Measurements from ENCODE around the gene LMO7.
"Not testable (repeated sequence)": the region's sequence is repeated elsewhere in the genome, so short reads cannot be mapped to it uniquely, and the experiment has no call there.

LMO7 gene

GRCh38 chr13:75739244-75739868 lies 103.2 kb downstream of the LMO7 start:
- no peaks in the 10 kb centered on the region for H3K79me2 ChIP-seq (ENCODE audit: control insufficient read depth, insufficient read depth, low read length)
- no peaks in the 10 kb centered on the region for H3K4me1 ChIP-seq (ENCODE audit: control insufficient read depth, low read depth, low read length)
- H3K56ac ChIP-seq (ENCODE audit: low read length), result no peak overlapping the region
- no peak for DNase-seq
- H3K4me3 ChIP-seq (ENCODE audit: low read length), result no peak overlapping the region
- no peak overlapping the region for H3K23ac ChIP-seq (ENCODE audit: low read length)
- no peak overlapping the region for H2AK5ac ChIP-seq (ENCODE audit: low read length)
- H4K8ac ChIP-seq (ENCODE audit: low read depth, low read length), result no peak overlapping the region
- H3K27ac ChIP-seq (ENCODE audit: low read depth, low read length), result no peak overlapping the region
- no peak overlapping the region for H2BK5ac ChIP-seq (ENCODE audit: low read length)
- no peak overlapping the region for H3K18ac ChIP-seq (ENCODE audit: low read length)
- no CpG with 5 or more reads among the region's 2 CpGs for WGBS (ENCODE audit: extremely low coverage, insufficient coverage, low lambda C conversion rate)
- no peaks in the 10 kb centered on the region for H3K79me1 ChIP-seq (ENCODE audit: low read length)
- no peak overlapping the region for H3K4ac ChIP-seq (ENCODE audit: low read depth, low read length)
- H3K4me2 ChIP-seq (ENCODE audit: low read length), result no peak overlapping the region
- H3K9ac ChIP-seq (ENCODE audit: low read length), result no peak overlapping the region
- H2BK15ac ChIP-seq (replicated peaks; ENCODE audit: low read depth), result no peak overlapping the region
- H3K36me3 ChIP-seq (ENCODE audit: control insufficient read depth, insufficient read depth, low read length), result no peaks in the 10 kb centered on the region
- H2BK120ac ChIP-seq (ENCODE audit: low read depth, low read length), result no peak overlapping the region
- no peaks in the 10 kb centered on the region for H3K27me3 ChIP-seq (ENCODE audit: insufficient read depth, low read length, poor library complexity)
- H4K5ac ChIP-seq (ENCODE audit: low read length), result no peak overlapping the region

GRCh38 chr13:75740031-75740430 lies 103.9 kb downstream of the LMO7 start:
- Histone ChIP-seq H3K4ac (ENCODE audit: low read depth, low read length) (no peak overlapping the region), H2BK5ac (ENCODE audit: low read length) (no peak overlapping the region), H3K79me2 (ENCODE audit: control insufficient read depth, insufficient read depth, low read length) (no peaks in the 10 kb centered on the region), H2AK5ac (ENCODE audit: low read length) (no peak overlapping the region), H3K4me1 (ENCODE audit: control insufficient read depth, low read depth, low read length) (no peaks in the 10 kb centered on the region), H3K9ac (ENCODE audit: low read length) (no peak overlapping the region), H3K27ac (ENCODE audit: low read depth, low read length) (no peak overlapping the region), H3K27me3 (ENCODE audit: insufficient read depth, low read length, poor library complexity) (no peaks in the 10 kb centered on the region), H3K23ac (ENCODE audit: low read length) (no peak overlapping the region), H3K18ac (ENCODE audit: low read length) (no peak overlapping the region), H3K36me3 (ENCODE audit: control insufficient read depth, insufficient read depth, low read length) (no peaks in the 10 kb centered on the region), H4K5ac (ENCODE audit: low read length) (no peak overlapping the region), H3K4me3 (ENCODE audit: low read length) (no peak overlapping the region), H2BK120ac (ENCODE audit: low read depth, low read length) (no peak overlapping the region), H4K8ac (ENCODE audit: low read depth, low read length) (no peak overlapping the region), H2BK15ac (replicated peaks; ENCODE audit: low read depth) (no peak overlapping the region), H3K79me1 (ENCODE audit: low read length) (no peaks in the 10 kb centered on the region), H3K4me2 (ENCODE audit: low read length) (no peak overlapping the region), H3K56ac (ENCODE audit: low read length) (no peak overlapping the region)
- no CpG with 5 or more reads among the region's 4 CpGs for WGBS (ENCODE audit: extremely low coverage, insufficient coverage, low lambda C conversion rate)
- no peak for DNase-seq

DNA sequence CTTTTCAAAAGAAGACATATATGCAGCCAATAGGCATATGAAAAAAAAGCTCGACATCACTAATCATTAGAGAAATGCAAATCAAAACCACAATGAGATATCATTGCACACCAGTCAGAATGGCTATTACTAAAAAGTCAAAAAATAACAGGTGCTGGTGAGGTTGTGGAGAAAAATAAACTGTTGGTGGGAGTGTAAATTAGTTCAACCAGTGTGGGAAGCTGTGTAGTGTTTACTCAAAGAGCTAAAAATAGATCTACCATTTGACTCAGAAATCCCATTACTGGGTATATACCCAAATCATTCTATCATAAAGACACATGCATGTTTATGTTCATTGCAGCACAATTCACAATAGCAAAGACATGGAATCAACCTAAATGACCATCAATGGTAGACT lies 106.9 kb downstream of the LMO7 start:
- not testable (repeated sequence) for H4K5ac ChIP-seq (ENCODE audit: low read length)

DNA sequence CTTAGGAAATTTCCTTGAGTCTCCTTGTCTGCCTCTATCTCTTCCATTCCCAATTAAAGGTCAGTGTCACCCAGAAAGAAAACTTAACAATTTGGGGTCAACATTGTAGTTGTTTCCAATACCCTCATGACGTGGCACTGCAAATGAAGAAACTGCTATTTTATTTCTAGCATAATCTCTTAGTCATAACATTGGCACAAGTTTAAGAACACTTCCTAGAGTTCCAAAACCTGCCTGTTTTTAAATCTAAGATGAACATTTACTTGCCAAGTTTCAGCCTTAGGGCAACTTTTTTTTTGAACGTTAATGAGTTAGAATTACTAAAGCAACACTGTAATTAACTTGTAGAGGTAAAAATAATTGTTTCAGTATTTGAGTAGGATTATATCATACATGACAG lies 108.0 kb downstream of the LMO7 start:
- Histone ChIP-seq H3K79me2 (ENCODE audit: control insufficient read depth, insufficient read depth, low read length) (no peaks in the 10 kb centered on the region), H3K4me1 (ENCODE audit: control insufficient read depth, low read depth, low read length) (no peaks in the 10 kb centered on the region), H3K18ac (ENCODE audit: low read length) (no peak overlapping the region), H3K27me3 (ENCODE audit: insufficient read depth, low read length, poor library complexity) (no peaks in the 10 kb centered on the region), H3K4me2 (ENCODE audit: low read length) (no peak overlapping the region), H3K56ac (ENCODE audit: low read length) (no peak overlapping the region), H4K5ac (ENCODE audit: low read length) (no peak overlapping the region), H2AK5ac (ENCODE audit: low read length) (no peak overlapping the region), H3K23ac (ENCODE audit: low read length) (no peak overlapping the region), H3K4ac (ENCODE audit: low read depth, low read length) (no peak overlapping the region), H2BK5ac (ENCODE audit: low read length) (no peak overlapping the region), H4K8ac (ENCODE audit: low read depth, low read length) (no peak overlapping the region), H3K27ac (ENCODE audit: low read depth, low read length) (no peak overlapping the region), H3K79me1 (ENCODE audit: low read length) (no peaks in the 10 kb centered on the region), H3K4me3 (ENCODE audit: low read length) (no peak overlapping the region), H3K36me3 (ENCODE audit: control insufficient read depth, insufficient read depth, low read length) (no peaks in the 10 kb centered on the region), H2BK15ac (replicated peaks; ENCODE audit: low read depth) (no peak overlapping the region), H2BK120ac (ENCODE audit: low read depth, low read length) (no peak overlapping the region), H3K9ac (ENCODE audit: low read length) (no peak overlapping the region)
- DNase-seq, result no peak
- WGBS (ENCODE audit: extremely low coverage, insufficient coverage, low lambda C conversion rate), result no CpG with 5 or more reads among the region's 2 CpGs

More for the DNA sequence above, 106.9 kb downstream of the LMO7 start:
- not testable (repeated sequence) for H3K56ac ChIP-seq (ENCODE audit: low read length); H2BK5ac ChIP-seq (ENCODE audit: low read length); H3K4me2 ChIP-seq (ENCODE audit: low read length); H3K18ac ChIP-seq (ENCODE audit: low read length); DNase-seq; H3K4me1 ChIP-seq (ENCODE audit: control insufficient read depth, low read depth, low read length); H3K27ac ChIP-seq (ENCODE audit: low read depth, low read length); H3K36me3 ChIP-seq (ENCODE audit: control insufficient read depth, insufficient read depth, low read length); H3K79me1 ChIP-seq (ENCODE audit: low read length); H2BK120ac ChIP-seq (ENCODE audit: low read depth, low read length); H4K8ac ChIP-seq (ENCODE audit: low read depth, low read length); H3K23ac ChIP-seq (ENCODE audit: low read length); H2AK5ac ChIP-seq (ENCODE audit: low read length); H3K79me2 ChIP-seq (ENCODE audit: control insufficient read depth, insufficient read depth, low read length); H3K4me3 ChIP-seq (ENCODE audit: low read length); H3K4ac ChIP-seq (ENCODE audit: low read depth, low read length); H3K27me3 ChIP-seq (ENCODE audit: insufficient read depth, low read length, poor library complexity); H3K9ac ChIP-seq (ENCODE audit: low read length); H2BK15ac ChIP-seq (replicated peaks; ENCODE audit: low read depth)
- WGBS (ENCODE audit: extremely low coverage, insufficient coverage, low lambda C conversion rate), result no CpG with 5 or more reads among the region's 1 CpG

DNA sequence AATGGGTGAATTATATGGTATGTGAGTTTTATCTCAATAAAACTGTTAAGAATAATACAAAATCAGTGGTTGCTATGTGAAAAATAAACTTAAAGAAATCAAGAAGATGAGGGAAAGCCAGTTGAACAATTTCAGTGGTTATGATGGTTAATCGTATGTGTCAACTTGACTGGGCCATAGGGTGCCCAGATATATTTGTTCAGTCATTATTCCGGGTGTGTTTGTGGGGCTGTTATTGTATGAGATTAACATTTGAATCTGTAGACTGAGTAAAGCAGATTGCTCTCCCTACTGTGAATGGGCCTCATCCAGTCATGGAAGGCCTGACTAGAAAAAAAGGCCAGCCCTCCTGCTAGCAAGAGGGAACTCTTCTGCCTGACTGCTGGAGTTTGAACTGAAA lies 109.3 kb downstream of the LMO7 start:
- no peaks in the 10 kb centered on the region for H3K79me2 ChIP-seq (ENCODE audit: control insufficient read depth, insufficient read depth, low read length)
- no peak overlapping the region for H3K27ac ChIP-seq (ENCODE audit: low read depth, low read length)
- H3K23ac ChIP-seq (ENCODE audit: low read length), result no peak overlapping the region
- no peak for DNase-seq
- no peaks in the 10 kb centered on the region for H3K4me1 ChIP-seq (ENCODE audit: control insufficient read depth, low read depth, low read length)
- WGBS (ENCODE audit: extremely low coverage, insufficient coverage, low lambda C conversion rate), result no CpG with 5 or more reads among the region's 2 CpGs
- H2AK5ac ChIP-seq (ENCODE audit: low read length), result no peak overlapping the region
- H3K4ac ChIP-seq (ENCODE audit: low read depth, low read length), result no peak overlapping the region
- no peak overlapping the region for H2BK15ac ChIP-seq (replicated peaks; ENCODE audit: low read depth)
- no peak overlapping the region for H3K18ac ChIP-seq (ENCODE audit: low read length)
- H3K79me1 ChIP-seq (ENCODE audit: low read length), result no peaks in the 10 kb centered on the region
- no peaks in the 10 kb centered on the region for H3K27me3 ChIP-seq (ENCODE audit: insufficient read depth, low read length, poor library complexity)
- H3K4me3 ChIP-seq (ENCODE audit: low read length), result no peak overlapping the region
- no peak overlapping the region for H4K5ac ChIP-seq (ENCODE audit: low read length)
- H3K4me2 ChIP-seq (ENCODE audit: low read length), result no peak overlapping the region
- no peak overlapping the region for H3K56ac ChIP-seq (ENCODE audit: low read length)
- no peak overlapping the region for H2BK5ac ChIP-seq (ENCODE audit: low read length)
- H2BK120ac ChIP-seq (ENCODE audit: low read depth, low read length), result no peak overlapping the region
- H3K9ac ChIP-seq (ENCODE audit: low read length), result no peak overlapping the region
- H3K36me3 ChIP-seq (ENCODE audit: control insufficient read depth, insufficient read depth, low read length), result no peaks in the 10 kb centered on the region
- no peak overlapping the region for H4K8ac ChIP-seq (ENCODE audit: low read depth, low read length)

DNA sequence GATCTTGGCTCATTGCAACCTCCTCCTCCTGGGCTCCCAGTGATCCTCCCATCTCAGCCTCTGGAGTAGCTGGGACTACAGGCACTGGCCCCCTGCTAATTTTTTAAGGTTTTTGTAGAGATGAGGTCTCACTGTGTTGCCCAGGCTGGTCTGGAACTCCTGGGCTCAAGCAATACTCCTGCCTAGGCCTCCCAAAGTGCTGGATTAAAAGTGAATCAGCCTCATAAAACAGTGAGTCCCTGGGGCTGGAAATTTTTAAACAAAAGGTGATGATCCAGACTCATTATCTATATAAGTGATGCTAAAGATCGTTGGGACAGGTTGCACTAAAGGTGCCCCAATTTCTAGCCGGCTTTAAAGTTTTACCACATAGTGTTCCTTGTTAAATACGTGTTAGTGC lies 112.7 kb downstream of the LMO7 start:
- no peaks in the 10 kb centered on the region for H3K79me1 ChIP-seq (ENCODE audit: low read length)

More for the DNA sequence above, 112.7 kb downstream of the LMO7 start:
- Histone ChIP-seq H3K27me3 (ENCODE audit: insufficient read depth, low read length, poor library complexity) (no peaks in the 10 kb centered on the region), H3K4ac (ENCODE audit: low read depth, low read length) (no peak overlapping the region), H2BK5ac (ENCODE audit: low read length) (no peak overlapping the region), H3K4me2 (ENCODE audit: low read length) (no peak overlapping the region), H2BK15ac (replicated peaks; ENCODE audit: low read depth) (no peak overlapping the region), H2AK5ac (ENCODE audit: low read length) (no peak overlapping the region), H4K5ac (ENCODE audit: low read length) (no peak overlapping the region), H3K27ac (ENCODE audit: low read depth, low read length) (no peak overlapping the region), H4K8ac (ENCODE audit: low read depth, low read length) (no peak overlapping the region), H2BK120ac (ENCODE audit: low read depth, low read length) (no peak overlapping the region), H3K23ac (ENCODE audit: low read length) (no peak overlapping the region), H3K79me2 (ENCODE audit: control insufficient read depth, insufficient read depth, low read length) (no peaks in the 10 kb centered on the region), H3K4me1 (ENCODE audit: control insufficient read depth, low read depth, low read length) (no peaks in the 10 kb centered on the region), H3K9ac (ENCODE audit: low read length) (no peak overlapping the region), H3K56ac (ENCODE audit: low read length) (no peak overlapping the region), H3K4me3 (ENCODE audit: low read length) (no peak overlapping the region), H3K18ac (ENCODE audit: low read length) (no peak overlapping the region), H3K36me3 (ENCODE audit: control insufficient read depth, insufficient read depth, low read length) (no peaks in the 10 kb centered on the region)
- WGBS (ENCODE audit: extremely low coverage, insufficient coverage, low lambda C conversion rate), result no CpG with 5 or more reads among the region's 3 CpGs
- DNase-seq, result no peak
